Measurements from ENCODE around the gene HIVEP1.
A peak's percentile ranks its signal among the peaks of the same experiment; 100 is the strongest.

Gene HIVEP1

GRCh38 chr6:12147557-12148316, 135.6 kb downstream of the HIVEP1 start:
- TF ChIP-seq CTCF (IDR thresholded peaks at IDR 0.05): 0 out of 2 replicates have a peak, but pooled peaks have one; percentile 14

- no peak for TF ChIP-seq CTCF (IDR thresholded peaks at IDR 0.05)
These were observed 136.2 kb downstream of the HIVEP1 start for GRCh38 chr6:12148317-12148801.

- TF ChIP-seq CTCF (IDR thresholded peaks at IDR 0.05): no peak
These were observed 136.7 kb downstream of the HIVEP1 start for GRCh38 chr6:12148841-12149240.

GRCh38 chr6:12149944-12150510, 137.9 kb downstream of the HIVEP1 start:
- no peak for TF ChIP-seq CTCF (IDR thresholded peaks at IDR 0.05)

- TF ChIP-seq CTCF (IDR thresholded peaks at IDR 0.05): peak; percentile 82
These were observed 138.8 kb downstream of the HIVEP1 start for GRCh38 chr6:12150812-12151432.

GRCh38 chr6:12151433-12151820, 139.3 kb downstream of the HIVEP1 start:
- no peak for TF ChIP-seq CTCF (IDR thresholded peaks at IDR 0.05)

GRCh38 chr6:12152023-12152970, 140.2 kb downstream of the HIVEP1 start:
- TF ChIP-seq CTCF (IDR thresholded peaks at IDR 0.05): no peak
